22Rv1 (cell line): ENCODE data around the gene TSSK6.

ENCODE experiments used
- H3K27ac ChIP-seq: fragments of 450-650 bp; 2 replicates; pipeline ENCODE4 v1.5.1; 2017
- CTCF ChIP-seq: fragments of 450-650 bp; IDR thresholded peaks from 2 replicates; pipeline ENCODE4 v1.5.1; 2017; ENCODE audit warnings: mild to moderate bottlenecking
- ZFX ChIP-seq: fragments of 450-650 bp; IDR thresholded peaks from 2 replicates; pipeline ENCODE4 v1.6.1; 2017; ENCODE audit warnings: antibody characterized with exemption, borderline replicate concordance

TSSK6 gene

GRCh38 chr19:19530423-19530804 is 15.1 kb upstream of the TSSK6 start:
- no peak for TF ChIP-seq ZFX
- TF ChIP-seq CTCF: no peak
- H3K27ac ChIP-seq: no peak overlapping the region

GRCh38 chr19:19529783-19530422 is 14.6 kb upstream of the TSSK6 start:
- TF ChIP-seq CTCF (no peak), ZFX (no peak)
- no peak overlapping the region for H3K27ac ChIP-seq

- H3K27ac ChIP-seq: no peak within 1 kb of the TSS
These were observed 13.6 kb upstream of the TSSK6 start, which contains the start of gene YJEFN3 for GRCh38 chr19:19528721-19529490. Gene YJEFN3 (plus strand): TSS chr19:19528911. CDS start chr19:19528933, 22 bp downstream.

GRCh38 chr19:19527674-19528625 is 12.6 kb upstream of the TSSK6 start:
- H3K27ac ChIP-seq: no peak overlapping the region
- no peak for TF ChIP-seq CTCF
- TF ChIP-seq ZFX: no peak

More at GRCh38 chr19:19528721-19529490, 13.6 kb upstream of the TSSK6 start, which contains the start of gene YJEFN3:
- TF ChIP-seq CTCF (no peak), ZFX (no peak)

GRCh38 chr19:19527371-19527656 is 12.0 kb upstream of the TSSK6 start:
- H3K27ac ChIP-seq: no peak overlapping the region
- no peak for TF ChIP-seq CTCF
- TF ChIP-seq ZFX: no peak

GRCh38 chr19:19526581-19527370 is 11.4 kb upstream of the TSSK6 start:
- no peak overlapping the region for H3K27ac ChIP-seq
- TF ChIP-seq CTCF: no peak
- no peak for TF ChIP-seq ZFX
